BE2C (cell line): ENCODE measurements around the gene ABCB9.
A peak's percentile ranks its signal among the peaks of the same experiment; 100 is the strongest.

Experiments used
- DNase-seq: peaks from one replicate; pipeline ENCODE4 v3.0.0-alpha.2; 2020
- H3K27me3 ChIP-seq: fragments of 250-450 bp; sonication (Bioruptor Pico); 2 replicates; pipeline ENCODE4 v1.5.1; 2020; ENCODE audit warnings: mild to moderate bottlenecking
- H3K36me3 ChIP-seq: fragments of 250-450 bp; sonication (Bioruptor Pico); 2 replicates; pipeline ENCODE4 v1.5.1; 2020; ENCODE audit warnings: mild to moderate bottlenecking
- H3K4me1 ChIP-seq: fragments of 250-450 bp; sonication (Bioruptor Pico); 2 replicates; pipeline ENCODE4 v1.5.1; 2020
- H3K4me3 ChIP-seq: 2 replicates; pipeline ENCODE4 v1.5.1; 2011; ENCODE audit warnings: low read depth, low read length
- H3K9me3 ChIP-seq: fragments of 250-450 bp; sonication (Bioruptor Pico); 2 replicates; pipeline ENCODE4 v1.5.1; 2020
- TF ChIP-seq, protein P1 (sequence below): IDR thresholded peaks from 2 replicates; pipeline ENCODE4 v1.5.1; 2012; ENCODE audit warnings: mild to moderate bottlenecking, low read depth, low read length

The ABCB9 gene

DNA sequence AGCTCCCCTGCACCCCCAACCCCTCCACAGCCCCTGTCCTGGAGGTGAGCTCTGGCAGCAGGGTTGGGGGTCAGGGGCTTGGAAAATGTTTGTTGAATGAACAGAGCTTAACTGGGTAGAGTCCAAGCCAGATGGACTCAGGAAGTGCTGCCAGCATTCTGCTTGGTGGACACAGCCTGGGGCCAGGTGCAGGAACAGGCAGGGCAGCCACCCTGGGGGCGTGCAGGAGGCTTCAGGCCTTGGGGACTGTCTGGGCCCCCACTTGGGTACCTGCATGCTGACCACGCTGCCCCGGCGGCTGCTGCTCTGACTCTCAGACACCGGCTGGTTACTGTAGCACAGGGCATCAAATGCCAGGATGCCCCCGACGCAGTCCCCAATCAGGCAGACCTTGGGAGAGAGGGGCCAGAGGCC lies 29.9 kb upstream of the ABCB9 start:
- DNase-seq, result no peak
- TF ChIP-seq, protein P1, sequence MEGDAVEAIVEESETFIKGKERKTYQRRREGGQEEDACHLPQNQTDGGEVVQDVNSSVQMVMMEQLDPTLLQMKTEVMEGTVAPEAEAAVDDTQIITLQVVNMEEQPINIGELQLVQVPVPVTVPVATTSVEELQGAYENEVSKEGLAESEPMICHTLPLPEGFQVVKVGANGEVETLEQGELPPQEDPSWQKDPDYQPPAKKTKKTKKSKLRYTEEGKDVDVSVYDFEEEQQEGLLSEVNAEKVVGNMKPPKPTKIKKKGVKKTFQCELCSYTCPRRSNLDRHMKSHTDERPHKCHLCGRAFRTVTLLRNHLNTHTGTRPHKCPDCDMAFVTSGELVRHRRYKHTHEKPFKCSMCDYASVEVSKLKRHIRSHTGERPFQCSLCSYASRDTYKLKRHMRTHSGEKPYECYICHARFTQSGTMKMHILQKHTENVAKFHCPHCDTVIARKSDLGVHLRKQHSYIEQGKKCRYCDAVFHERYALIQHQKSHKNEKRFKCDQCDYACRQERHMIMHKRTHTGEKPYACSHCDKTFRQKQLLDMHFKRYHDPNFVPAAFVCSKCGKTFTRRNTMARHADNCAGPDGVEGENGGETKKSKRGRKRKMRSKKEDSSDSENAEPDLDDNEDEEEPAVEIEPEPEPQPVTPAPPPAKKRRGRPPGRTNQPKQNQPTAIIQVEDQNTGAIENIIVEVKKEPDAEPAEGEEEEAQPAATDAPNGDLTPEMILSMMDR, result no peak
- Histone ChIP-seq H3K4me1 (no peaks in the 10 kb centered on the region), H3K36me3 (no peaks in the 10 kb centered on the region), H3K9me3 (no peaks in the 10 kb centered on the region), H3K4me3 (no peak overlapping the region), H3K27me3 (no peaks in the 10 kb centered on the region)

- Histone ChIP-seq H3K36me3 (no peaks in the 10 kb centered on the region), H3K9me3 (no peaks in the 10 kb centered on the region), H3K4me3 (no peak overlapping the region), H3K4me1 (no peaks in the 10 kb centered on the region), H3K27me3 (no peaks in the 10 kb centered on the region)
- no peak for DNase-seq
- TF ChIP-seq, protein P1, result no peak
Measured at GRCh38 chr12:122995503-122996187, 29.4 kb upstream of the ABCB9 start.

DNA sequence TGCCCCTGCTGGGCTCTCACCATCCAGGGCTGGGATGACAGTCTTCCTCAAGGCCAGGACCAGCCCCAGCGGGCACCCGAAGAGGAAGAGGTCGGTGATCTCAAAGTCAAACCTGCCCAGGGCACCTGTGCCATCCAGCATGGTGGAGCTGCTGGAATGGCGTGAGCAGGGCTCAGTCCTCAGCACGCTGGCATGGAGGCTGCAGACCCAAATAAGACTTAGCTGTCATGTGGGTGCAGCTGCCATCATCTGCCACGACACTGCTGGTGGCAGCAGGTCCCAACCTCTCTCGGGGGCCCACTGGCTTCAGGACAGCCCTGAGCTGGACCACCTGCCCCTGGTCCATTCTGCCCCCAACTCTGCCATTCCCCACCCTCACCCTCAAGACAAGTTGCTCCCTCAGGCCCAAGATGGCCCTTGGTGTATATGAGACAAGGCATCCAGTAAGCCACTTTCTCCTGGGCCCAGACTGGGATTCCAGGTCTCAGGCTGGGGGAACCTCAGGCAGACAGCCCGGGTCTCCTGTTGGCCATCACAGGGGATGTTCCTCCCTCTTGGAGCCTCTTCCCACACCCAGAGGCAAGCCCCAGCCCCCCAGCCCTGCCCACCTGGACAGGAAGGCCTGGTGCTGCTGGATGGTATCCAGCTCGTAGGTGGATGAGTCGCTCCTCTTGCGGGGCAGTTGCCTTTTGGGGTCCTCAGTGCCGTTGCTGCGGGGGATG lies 28.7 kb upstream of the ABCB9 start:
- peak; percentile 5 for DNase-seq
- TF ChIP-seq, protein P1, result no peak
- Histone ChIP-seq H3K36me3 (no peaks in the 10 kb centered on the region), H3K4me1 (no peaks in the 10 kb centered on the region), H3K9me3 (no peaks in the 10 kb centered on the region), H3K27me3 (no peaks in the 10 kb centered on the region), H3K4me3 (no peak overlapping the region)

GRCh38 chr12:122994140-122994675 lies 27.9 kb upstream of the ABCB9 start:
- H3K4me1 ChIP-seq, result no peaks in the 10 kb centered on the region
- H3K9me3 ChIP-seq, result no peaks in the 10 kb centered on the region
- DNase-seq, result peak; percentile 8
- TF ChIP-seq, protein P1, result no peak
- H3K36me3 ChIP-seq, result no peaks in the 10 kb centered on the region
- no peaks in the 10 kb centered on the region for H3K27me3 ChIP-seq
- H3K4me3 ChIP-seq, result no peak overlapping the region

DNA sequence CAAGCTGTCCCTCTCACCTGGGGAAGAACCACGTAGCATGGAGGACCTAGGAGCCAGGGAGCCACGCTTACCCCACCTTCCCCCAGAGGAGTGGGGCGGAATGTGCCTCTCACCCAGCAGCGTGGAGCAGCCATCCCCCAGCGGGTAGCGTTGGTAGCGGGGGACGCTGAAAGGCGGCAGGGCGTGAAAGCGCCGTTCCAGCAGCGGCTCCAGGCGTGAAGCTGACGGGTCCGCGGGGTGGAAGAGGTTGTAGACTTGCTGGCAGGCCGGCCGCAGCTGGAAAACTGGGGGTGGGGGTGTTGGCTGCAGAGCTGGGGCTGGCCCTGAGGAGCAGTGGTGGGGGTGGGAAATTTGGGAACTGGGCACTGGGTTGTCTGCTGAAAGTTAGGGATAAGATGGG lies 26.1 kb upstream of the ABCB9 start:
- no peaks in the 10 kb centered on the region for H3K4me1 ChIP-seq
- H3K4me3 ChIP-seq, result no peak overlapping the region
- no peaks in the 10 kb centered on the region for H3K27me3 ChIP-seq
- no peak for DNase-seq
- TF ChIP-seq, protein P1, result no peak
- H3K36me3 ChIP-seq, result no peaks in the 10 kb centered on the region
- H3K9me3 ChIP-seq, result no peaks in the 10 kb centered on the region

DNA sequence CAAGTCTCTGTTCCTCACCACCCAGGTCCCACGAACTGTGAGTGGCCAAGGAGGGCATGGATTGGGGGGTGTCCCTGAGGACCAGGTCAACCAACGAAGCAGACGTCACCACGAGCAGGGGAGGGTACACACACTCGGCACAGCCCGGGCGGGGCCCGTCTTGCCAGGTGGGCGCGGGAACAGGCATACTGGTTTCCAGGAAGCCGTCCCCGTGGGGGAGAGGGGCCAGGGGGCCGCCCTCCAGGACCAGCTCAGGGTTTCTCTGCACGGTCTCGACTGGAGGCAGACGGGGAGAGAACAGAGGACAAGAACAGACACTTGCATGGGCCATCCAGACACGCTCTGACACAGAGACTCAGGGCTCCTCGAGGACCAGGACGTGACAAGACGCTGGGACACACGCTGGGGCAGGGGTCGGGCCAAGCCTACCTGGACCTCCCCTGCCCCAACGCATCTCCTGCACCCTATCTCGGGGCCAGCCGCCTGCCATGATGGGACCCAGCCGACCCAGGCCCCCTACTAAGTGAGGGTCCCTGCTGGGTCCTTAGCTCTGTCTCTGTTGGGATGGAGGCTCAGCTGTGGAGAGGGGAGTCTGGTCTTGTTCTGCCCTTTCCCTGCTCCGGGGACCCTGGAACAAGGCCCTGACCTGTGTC lies 25.5 kb upstream of the ABCB9 start:
- H3K9me3 ChIP-seq, result no peaks in the 10 kb centered on the region
- H3K36me3 ChIP-seq, result no peaks in the 10 kb centered on the region
- H3K4me3 ChIP-seq, result no peak overlapping the region
- no peak for DNase-seq
- TF ChIP-seq, protein P1, result no peak
- no peaks in the 10 kb centered on the region for H3K27me3 ChIP-seq
- no peaks in the 10 kb centered on the region for H3K4me1 ChIP-seq
